Measurements from ENCODE around the gene TPRA1. TPM values are rescaled to one million over a fixed set of nuclear protein-coding genes. Genes with fewer than 3 reads are reported as not detected.

Gene TPRA1
- total and polyA plus RNA-seq, 4 experiments from 2014 or later = 28.3 to 40.1 (median 31.4) TPM

DNA sequence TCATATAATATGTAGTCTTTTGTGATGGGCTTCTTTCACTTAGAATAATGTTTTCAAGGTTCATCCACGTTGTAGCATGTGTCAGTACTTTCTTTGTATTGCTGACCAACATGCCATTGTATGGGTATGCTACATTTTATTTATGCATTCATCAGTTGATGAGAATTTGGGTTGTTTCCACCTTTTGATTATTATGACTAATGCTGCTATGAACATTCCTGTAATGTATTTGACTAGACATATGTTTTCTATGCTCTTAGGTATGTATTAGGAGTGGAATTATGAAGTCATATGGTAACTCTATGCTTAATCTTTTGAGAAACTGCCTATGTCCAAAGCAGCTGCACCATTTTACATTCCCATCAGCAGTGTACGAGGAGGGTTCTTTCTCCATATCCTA, 35.3 kb upstream of the TPRA1 start:
- peaks cover 7 to 8% of the 10 kb centered on the region in 2 donors for H3K27me3 Mint-ChIP-seq
- POLR2A ChIA-PET (ENCODE audit: partially characterized antibody) = no interaction called here
- intact Hi-C loops (cut with micrococcal nuclease) = no loop called here

DNA sequence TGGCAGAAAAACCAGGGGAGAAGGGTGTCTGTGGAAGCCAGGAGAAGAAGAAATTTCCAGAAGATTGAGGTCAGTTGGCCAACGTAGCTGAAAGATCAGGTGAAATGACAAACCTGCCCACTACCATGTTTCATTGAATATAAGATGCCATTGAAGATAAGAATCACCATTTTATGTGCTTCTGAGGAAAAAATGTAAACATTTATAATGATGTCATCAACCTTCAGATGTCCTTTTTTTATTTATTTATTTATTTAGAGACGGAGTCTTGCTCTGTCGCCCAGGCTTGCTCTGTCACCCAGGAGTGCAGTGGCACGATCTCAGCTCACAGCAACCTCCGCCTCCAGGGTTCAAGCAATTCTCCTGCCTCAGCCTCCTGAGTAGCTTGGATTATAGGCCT, 33.5 kb upstream of the TPRA1 start:
- H3K27me3 ChIP-seq (ENCODE audit: insufficient read depth, low read length) = no peaks in the 10 kb centered on the region
- CTCF ChIA-PET (ENCODE audit: partially characterized antibody) = no interaction called here
- no peak overlapping the region for H3K4me3 ChIP-seq (ENCODE audit: low read length in 2 of 2)
- intact Hi-C loops (cut with micrococcal nuclease) = no loop called here
- peaks cover 5% of the 10 kb centered on the region for H3K4me1 ChIP-seq (ENCODE audit: insufficient read depth, low read length)
- no peaks in the 10 kb centered on the region for H3K9me3 ChIP-seq (ENCODE audit: control insufficient read depth in 1 of 2, low read length in 2 of 2)
- Mint-ChIP-seq H3K36me3 (peaks cover 7 to 11% of the 10 kb centered on the region in 2 donors), H3K4me1 (peaks cover 18 to 30% (median 22%) of the 10 kb centered on the region in 4 donors), H3K4me3 (no peak overlapping the region), H3K9me3 (no peaks in the 10 kb centered on the region), H3K27me3 (peaks cover 0 to 1% of the 10 kb centered on the region in 2 donors), H3K27ac (no peak overlapping the region)
- no peak for DNase-seq
- no peak overlapping the region for H3K27ac ChIP-seq (ENCODE audit: low read depth, low read length)
- POLR2A ChIA-PET (ENCODE audit: partially characterized antibody) = no interaction called here
- no peaks in the 10 kb centered on the region for H3K36me3 ChIP-seq (ENCODE audit: insufficient read depth, low read length)

More for the DNA sequence above, 35.3 kb upstream of the TPRA1 start:
- peaks cover 28 to 45% (median 34%) of the 10 kb centered on the region in 4 donors for H3K4me1 Mint-ChIP-seq
- CTCF ChIA-PET (ENCODE audit: partially characterized antibody) = interaction anchor here (1.3 kb wide), 1 partner anchor 51 kb away, joined by 6 read pairs; no protein-coding TSS in a partner anchor
- no peak overlapping the region for H3K4me3 ChIP-seq (ENCODE audit: low read length in 2 of 2)
- H3K36me3 ChIP-seq (ENCODE audit: insufficient read depth, low read length) = no peaks in the 10 kb centered on the region
- peaks cover 4% of the 10 kb centered on the region for H3K27me3 ChIP-seq (ENCODE audit: insufficient read depth, low read length)
- H3K27ac ChIP-seq (ENCODE audit: low read depth, low read length) = no peak overlapping the region
- H3K4me1 ChIP-seq (ENCODE audit: insufficient read depth, low read length) = peaks cover 19% of the 10 kb centered on the region
- DNase-seq = no peak
- peaks cover under 1 to 5% of the 10 kb centered on the region in 2 donors for H3K36me3 Mint-ChIP-seq
- H3K27ac Mint-ChIP-seq = peak overlapping the region in 3 of 7 donors; percentile 29 to 69 (median 31)
- H3K9me3 Mint-ChIP-seq = no peaks in the 10 kb centered on the region
- H3K4me3 Mint-ChIP-seq = no peak overlapping the region
- H3K9me3 ChIP-seq (ENCODE audit: control insufficient read depth in 1 of 2, low read length in 2 of 2) = no peaks in the 10 kb centered on the region

DNA sequence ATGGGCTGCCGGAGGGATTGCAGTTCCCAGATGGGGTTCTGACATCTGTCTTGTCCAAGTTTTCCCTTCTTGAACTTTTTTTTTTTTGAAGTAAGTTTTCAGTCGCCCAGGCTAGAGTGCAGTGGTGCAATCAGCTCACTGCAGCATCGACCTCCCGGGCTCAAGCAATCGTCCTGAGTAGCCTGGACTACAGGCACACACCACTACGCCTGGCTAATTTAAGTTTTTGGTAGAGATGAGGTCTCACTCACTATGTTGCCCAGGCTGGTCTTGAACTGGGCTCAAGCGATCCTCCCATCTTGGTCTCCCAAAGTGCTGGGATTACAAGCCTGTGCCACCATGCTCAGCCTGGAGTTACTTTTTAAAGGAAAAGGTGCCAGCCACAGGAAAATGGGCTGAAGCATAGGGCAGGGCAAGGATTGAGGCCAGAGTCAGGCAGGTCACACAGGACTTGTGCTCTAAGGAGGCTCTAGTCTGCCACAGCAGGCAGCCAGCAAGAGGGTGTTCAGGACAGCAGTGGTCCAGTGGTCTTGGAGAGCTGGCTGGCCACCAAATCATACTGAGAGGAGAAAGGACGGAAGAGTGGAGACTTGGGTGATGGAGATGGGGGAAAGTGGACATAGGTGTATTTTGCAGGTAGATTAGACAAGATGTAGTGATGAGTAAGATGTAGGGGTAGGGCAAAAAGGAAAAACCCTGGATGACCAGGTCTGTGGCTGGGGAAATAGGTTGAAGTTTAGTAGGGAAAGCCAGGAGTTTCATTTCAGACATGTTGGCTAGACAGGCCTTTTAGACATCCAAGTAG, 32.4 kb upstream of the TPRA1 start:
- no peaks in the 10 kb centered on the region for H3K9me3 Mint-ChIP-seq
- Histone ChIP-seq H3K27me3 (ENCODE audit: insufficient read depth, low read length) (no peaks in the 10 kb centered on the region), H3K9me3 (ENCODE audit: control insufficient read depth in 1 of 2, low read length in 2 of 2) (no peaks in the 10 kb centered on the region), H3K27ac (ENCODE audit: low read depth, low read length) (no peak overlapping the region), H3K4me1 (ENCODE audit: insufficient read depth, low read length) (peaks cover 5% of the 10 kb centered on the region), H3K36me3 (ENCODE audit: insufficient read depth, low read length) (no peaks in the 10 kb centered on the region), H3K4me3 (ENCODE audit: low read length in 2 of 2) (no peak overlapping the region)
- H3K27me3 Mint-ChIP-seq = no peaks in the 10 kb centered on the region
- H3K4me3 Mint-ChIP-seq = no peak overlapping the region
- ChIA-PET CTCF (ENCODE audit: partially characterized antibody) (no interaction called here), POLR2A (ENCODE audit: partially characterized antibody) (no interaction called here)
- intact Hi-C loops (cut with micrococcal nuclease) = no loop called here
- H3K36me3 Mint-ChIP-seq = peaks cover 18 to 20% of the 10 kb centered on the region in 2 donors
- H3K27ac Mint-ChIP-seq = peak overlapping the region in 3 of 7 donors; percentile 47 to 52 (median 48)
- peaks cover 14 to 22% (median 16%) of the 10 kb centered on the region in 4 donors for H3K4me1 Mint-ChIP-seq
- no peak for DNase-seq

DNA sequence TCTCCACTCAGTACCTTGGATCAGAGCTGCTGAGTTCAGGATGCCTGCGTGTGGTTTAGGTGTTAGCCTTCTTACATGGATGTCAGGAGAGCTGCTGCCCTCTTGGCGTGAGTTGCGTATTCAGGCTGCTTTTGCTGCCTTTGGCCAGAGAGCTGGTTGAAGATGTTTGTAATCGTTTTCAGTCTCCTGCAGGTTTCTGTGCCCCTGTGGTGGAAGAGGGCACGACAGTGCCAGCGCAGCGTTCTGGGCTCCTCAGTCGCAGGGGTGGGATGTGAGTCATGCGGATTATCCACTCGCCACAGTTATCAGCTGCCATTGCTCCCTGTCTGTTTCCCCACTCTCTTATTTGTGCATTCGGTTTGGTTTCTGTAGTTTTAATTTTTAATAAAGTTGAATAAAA, 31.5 kb upstream of the TPRA1 start:
- H3K27ac ChIP-seq (ENCODE audit: low read depth, low read length) = no peak overlapping the region
- Mint-ChIP-seq H3K4me1 (peaks cover 10 to 13% (median 11%) of the 10 kb centered on the region in 4 donors), H3K36me3 (peaks cover 21 to 22% of the 10 kb centered on the region in 2 donors), H3K27ac (peak overlapping the region in 2 of 7 donors; percentile 12 to 44), H3K4me3 (no peak overlapping the region), H3K27me3 (no peaks in the 10 kb centered on the region), H3K9me3 (no peaks in the 10 kb centered on the region)
- ChIA-PET CTCF (ENCODE audit: partially characterized antibody) (no interaction called here), POLR2A (ENCODE audit: partially characterized antibody) (no interaction called here)
- H3K4me1 ChIP-seq (ENCODE audit: insufficient read depth, low read length) = peaks cover 5% of the 10 kb centered on the region
- H3K27me3 ChIP-seq (ENCODE audit: insufficient read depth, low read length) = no peaks in the 10 kb centered on the region
- no peaks in the 10 kb centered on the region for H3K9me3 ChIP-seq (ENCODE audit: control insufficient read depth in 1 of 2, low read length in 2 of 2)
- intact Hi-C loops (cut with micrococcal nuclease) = no loop called here
- no peaks in the 10 kb centered on the region for H3K36me3 ChIP-seq (ENCODE audit: insufficient read depth, low read length)
- H3K4me3 ChIP-seq (ENCODE audit: low read length in 2 of 2) = no peak overlapping the region
- DNase-seq = no peak

DNA sequence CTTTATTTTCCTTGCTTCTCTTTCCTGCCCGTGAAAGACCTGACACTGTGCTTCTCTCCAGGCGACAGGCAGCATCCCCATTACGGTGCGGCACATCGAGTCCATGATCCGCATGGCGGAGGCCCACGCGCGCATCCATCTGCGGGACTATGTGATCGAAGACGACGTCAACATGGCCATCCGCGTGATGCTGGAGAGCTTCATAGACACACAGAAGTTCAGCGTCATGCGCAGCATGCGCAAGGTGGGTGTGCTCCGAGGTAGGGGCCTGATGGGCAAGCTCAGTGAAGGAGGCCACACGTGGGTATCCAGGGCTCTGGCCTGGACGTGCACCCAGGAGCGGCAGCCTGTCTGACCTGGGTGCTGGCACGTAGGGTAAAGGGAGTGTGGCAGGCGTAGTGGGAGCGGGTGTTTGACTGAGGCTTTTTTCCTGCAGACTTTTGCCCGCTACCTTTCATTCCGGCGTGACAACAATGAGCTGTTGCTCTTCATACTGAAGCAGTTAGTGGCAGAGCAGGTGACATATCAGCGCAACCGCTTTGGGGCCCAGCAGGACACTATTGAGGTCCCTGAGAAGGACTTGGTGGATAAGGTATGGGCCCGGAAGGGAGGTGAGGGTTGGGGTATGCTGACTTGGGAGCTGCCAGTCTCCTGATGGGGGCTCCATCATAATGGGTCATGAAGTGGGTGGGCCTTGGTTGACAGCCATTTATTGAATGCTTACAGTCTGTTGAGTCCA, 30.3 kb upstream of the TPRA1 start:
- H3K36me3 ChIP-seq (ENCODE audit: insufficient read depth, low read length) = peaks cover 1% of the 10 kb centered on the region

DNA sequence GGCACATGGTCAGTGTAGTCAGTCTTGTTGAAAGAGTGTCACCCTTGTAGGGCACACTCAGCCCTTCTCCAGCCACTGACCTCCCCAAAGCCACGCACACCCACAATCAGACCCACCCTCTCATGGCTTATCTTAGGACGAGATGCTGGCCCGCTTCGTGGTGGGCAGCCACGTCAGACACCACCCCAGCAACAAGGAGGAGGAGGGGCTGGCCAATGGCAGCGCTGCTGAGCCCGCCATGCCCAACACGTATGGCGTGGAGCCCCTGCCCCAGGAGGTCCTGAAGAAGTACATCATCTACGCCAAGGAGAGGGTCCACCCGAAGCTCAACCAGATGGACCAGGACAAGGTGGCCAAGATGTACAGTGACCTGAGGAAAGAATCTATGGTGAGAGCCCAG, 28.4 kb upstream of the TPRA1 start:
- Histone ChIP-seq H3K27ac (ENCODE audit: low read depth, low read length) (no peak overlapping the region), H3K4me3 (ENCODE audit: low read length in 2 of 2) (no peak overlapping the region), H3K9me3 (ENCODE audit: control insufficient read depth in 1 of 2, low read length in 2 of 2) (no peaks in the 10 kb centered on the region), H3K27me3 (ENCODE audit: insufficient read depth, low read length) (no peaks in the 10 kb centered on the region), H3K4me1 (ENCODE audit: insufficient read depth, low read length) (no peaks in the 10 kb centered on the region), H3K36me3 (ENCODE audit: insufficient read depth, low read length) (peaks cover 3% of the 10 kb centered on the region)
- no peaks in the 10 kb centered on the region for H3K27me3 Mint-ChIP-seq
- ChIA-PET POLR2A (ENCODE audit: partially characterized antibody) (no interaction called here), CTCF (ENCODE audit: partially characterized antibody) (interaction anchor here (1.1 kb wide), 1 partner anchor 75 kb away, joined by 3 read pairs; no protein-coding TSS in a partner anchor)
- H3K27ac Mint-ChIP-seq = peak overlapping the region in 1 of 7 donors; percentile 37
- H3K4me1 Mint-ChIP-seq = no peaks in the 10 kb centered on the region
- H3K4me3 Mint-ChIP-seq = no peak overlapping the region
- DNase-seq = no peak
- peaks cover 31 to 36% of the 10 kb centered on the region in 2 donors for H3K36me3 Mint-ChIP-seq
- no peaks in the 10 kb centered on the region for H3K9me3 Mint-ChIP-seq
- intact Hi-C loops (cut with micrococcal nuclease) = no loop called here

More for the DNA sequence above, 30.3 kb upstream of the TPRA1 start:
- H3K27ac ChIP-seq (ENCODE audit: low read depth, low read length) = no peak overlapping the region
- ChIA-PET POLR2A (ENCODE audit: partially characterized antibody) (no interaction called here), CTCF (ENCODE audit: partially characterized antibody) (interaction anchor here (1.4 kb wide), 1 partner anchor 46 kb away, joined by 3 read pairs; no protein-coding TSS in a partner anchor)
- intact Hi-C loops (cut with micrococcal nuclease) = no loop called here
- Mint-ChIP-seq H3K4me3 (no peak overlapping the region), H3K4me1 (peaks cover 0 to 1% (median 0%) of the 10 kb centered on the region in 4 donors), H3K27ac (peak overlapping the region in 1 of 7 donors; percentile 30), H3K36me3 (peaks cover 27 to 31% of the 10 kb centered on the region in 2 donors), H3K9me3 (no peaks in the 10 kb centered on the region), H3K27me3 (no peaks in the 10 kb centered on the region)
- H3K4me3 ChIP-seq (ENCODE audit: low read length in 2 of 2) = no peak overlapping the region
- no peaks in the 10 kb centered on the region for H3K4me1 ChIP-seq (ENCODE audit: insufficient read depth, low read length)
- no peaks in the 10 kb centered on the region for H3K27me3 ChIP-seq (ENCODE audit: insufficient read depth, low read length)
- no peak for DNase-seq
- H3K9me3 ChIP-seq (ENCODE audit: control insufficient read depth in 1 of 2, low read length in 2 of 2) = no peaks in the 10 kb centered on the region

DNA sequence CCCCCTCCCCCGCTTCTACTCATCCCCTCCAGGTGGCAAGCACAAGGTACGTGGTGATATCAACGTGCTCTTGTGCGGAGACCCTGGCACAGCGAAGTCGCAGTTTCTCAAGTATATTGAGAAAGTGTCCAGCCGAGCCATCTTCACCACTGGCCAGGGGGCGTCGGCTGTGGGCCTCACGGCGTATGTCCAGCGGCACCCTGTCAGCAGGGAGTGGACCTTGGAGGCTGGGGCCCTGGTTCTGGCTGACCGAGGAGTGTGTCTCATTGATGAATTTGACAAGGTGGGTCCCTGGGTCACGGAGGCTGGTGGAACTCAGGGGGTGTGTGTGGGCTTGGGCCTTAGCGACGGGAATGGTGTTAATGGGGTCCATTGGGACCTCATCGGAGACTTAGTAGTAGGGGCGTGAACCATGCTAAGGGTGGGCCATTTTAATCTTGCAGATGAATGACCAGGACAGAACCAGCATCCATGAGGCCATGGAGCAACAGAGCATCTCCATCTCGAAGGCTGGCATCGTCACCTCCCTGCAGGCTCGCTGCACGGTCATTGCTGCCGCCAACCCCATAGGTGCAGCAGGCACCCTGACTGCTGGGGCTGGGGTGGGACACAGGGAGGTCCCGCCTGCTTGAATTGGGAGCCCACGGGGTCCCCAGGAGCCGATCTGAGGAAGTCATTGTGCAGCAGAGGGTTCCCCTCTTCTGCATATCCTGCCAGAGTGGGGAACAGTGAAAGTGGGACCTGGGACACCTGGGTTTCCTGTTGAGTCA, 26.5 kb upstream of the TPRA1 start:
- Histone ChIP-seq H3K9me3 (ENCODE audit: control insufficient read depth in 1 of 2, low read length in 2 of 2) (no peaks in the 10 kb centered on the region), H3K4me3 (ENCODE audit: low read length in 2 of 2) (no peak overlapping the region), H3K27ac (ENCODE audit: low read depth, low read length) (no peak overlapping the region), H3K4me1 (ENCODE audit: insufficient read depth, low read length) (no peaks in the 10 kb centered on the region), H3K27me3 (ENCODE audit: insufficient read depth, low read length) (no peaks in the 10 kb centered on the region), H3K36me3 (ENCODE audit: insufficient read depth, low read length) (peaks cover 3% of the 10 kb centered on the region)
- intact Hi-C loops (cut with micrococcal nuclease) = no loop called here
- Mint-ChIP-seq H3K4me3 (no peak overlapping the region), H3K27me3 (no peaks in the 10 kb centered on the region), H3K4me1 (no peaks in the 10 kb centered on the region), H3K9me3 (no peaks in the 10 kb centered on the region), H3K27ac (no peak overlapping the region), H3K36me3 (peaks cover 38 to 46% of the 10 kb centered on the region in 2 donors)
- DNase-seq = no peak
- ChIA-PET CTCF (ENCODE audit: partially characterized antibody) (no interaction called here), POLR2A (ENCODE audit: partially characterized antibody) (no interaction called here)
